Loucy (cell line): ENCODE measurements around the gene PDE4D.

Source experiments
- CTCF ChIP-seq: fragments of 200-600 bp; sonication (generic); conservative IDR thresholded peaks from 2 replicates; pipeline ENCODE4 v1.5.1; 2014; ENCODE audit warnings: mild to moderate bottlenecking, antibody characterized with exemption, low read length
- EZH2phosphoT487 ChIP-seq: fragments of 200-600 bp; IDR thresholded peaks from 2 replicates; pipeline ENCODE4 v1.6.1; 2018; ENCODE audit warnings: antibody characterized with exemption, mild to moderate bottlenecking, moderate library complexity, borderline replicate concordance

GRCh38 chr5:59092758-59093157 lies 800.8 kb downstream of the PDE4D start:
- no peak for TF ChIP-seq CTCF
- no peak for TF ChIP-seq EZH2phosphoT487
